Ishikawa (cell line): Measurements from ENCODE around the gene GRIK2.

Experiments used
- CEBPB ChIP-seq: IDR thresholded peaks from 2 replicates; pipeline ENCODE4 v1.6.1; 2012
- FOXM1 ChIP-seq: IDR thresholded peaks from 2 replicates; pipeline ENCODE4 v1.6.1; 2012; ENCODE audit warnings: low read depth, borderline replicate concordance
- TAF1 ChIP-seq: IDR thresholded peaks from 2 replicates; pipeline ENCODE4 v1.6.1; 2012; ENCODE audit warnings: low read depth, mild to moderate bottlenecking
- YY1 ChIP-seq: IDR thresholded peaks from 2 replicates; pipeline ENCODE4 v1.6.1; 2012; ENCODE audit warnings: low read depth

- TF ChIP-seq CEBPB (no peak), TAF1 (no peak), FOXM1 (no peak), YY1 (no peak)
These were observed 431.2 kb downstream of the GRIK2 start for GRCh38 chr6:101824551-101825345.
